Measurements from ENCODE around the gene GRK3.

GRCh38 chr22:25546242-25546641, 18.2 kb upstream of the GRK3 start:
- TF ChIP-seq POLR2A (IDR thresholded peaks at IDR 0.05), result no peak
- TF ChIP-seq CTCF (IDR thresholded peaks at IDR 0.05), result no peak
- TF ChIP-seq POLR2AphosphoS5 (IDR thresholded peaks at IDR 0.05), result no peak

All from suprapubic skin (tissue), 4 donors.